Endothelial cell of umbilical vein (primary cell): ENCODE data around the gene NOTCH3. TPM values are rescaled to one million over a fixed set of nuclear protein-coding genes. Genes with fewer than 3 reads are reported as not detected.

Experiments
- BruUV-seq: library from RNA; stranded (reverse); fragments of 400-500 nt; replicated peaks from 2 replicates; lab custom pipeline; 2021; lab: Mats Ljungman, UMichigan
- CTCF ChIA-PET: fragments of 300-600, 350-600 bp; sonication (Branson Sonifier 250); formaldehyde crosslinking; loops from one replicate; lab custom pipeline; 2021; ENCODE audit warnings: antibody characterized with exemption, inconsistent platforms; lab: Charles Lee
- POLR2A ChIA-PET: fragments of 300-600, 350-600 bp; sonication (Branson Sonifier 250); formaldehyde crosslinking; loops from one replicate; lab custom pipeline; 2021; ENCODE audit warnings: antibody characterized with exemption, inconsistent platforms; lab: Charles Lee
- DNase-seq: peaks from one replicate; pipeline ENCODE4 v3.0.0-alpha.2; 2011; ENCODE audit warnings: low read depth, low spot score
- FAIRE-seq: peaks from 2 replicates; lab custom pipeline; 2011; peaks lifted over from hg19 to GRCh38; lab: Jason Lieb, UNC
- H2AFZ ChIP-seq: 2 replicates; pipeline ENCODE4 v1.6.0; 2012; ENCODE audit warnings: low read depth, low read length, control low read depth, inconsistent platforms
- H3K27ac ChIP-seq: 2 replicates; pipeline ENCODE4 v1.5.1; 2011; ENCODE audit warnings: low read depth, mild to moderate bottlenecking, control low read depth, low read length, moderate library complexity; ENCODE audit not compliant: insufficient read depth
- H3K27me3 ChIP-seq, 2 experiments: 2 replicates each; pipeline versions ENCODE4 v1.6.0 to v1.6.1; 2011; ENCODE audit warnings: low read length in 2 of 2, mixed read lengths in 1 of 2; ENCODE audit not compliant: control insufficient read depth in 2 of 2, insufficient read depth in 2 of 2
- H3K36me3 ChIP-seq, 2 experiments: 2 replicates in 1 of 2; 3 replicates in 1 of 2; pipeline ENCODE4 v1.5.1; 2011; ENCODE audit warnings: low read length in 2 of 2, mild to moderate bottlenecking in 1 of 2, moderate library complexity in 1 of 2; ENCODE audit not compliant: control insufficient read depth in 2 of 2, insufficient read depth in 2 of 2; ENCODE audit errors: extremely low read depth in 1 of 2
- H3K4me1 ChIP-seq: 3 replicates; pipeline ENCODE4 v1.5.1; 2011; ENCODE audit warnings: mild to moderate bottlenecking, low read length; ENCODE audit not compliant: control insufficient read depth, insufficient read depth; ENCODE audit errors: extremely low read depth
- H3K4me2 ChIP-seq: 2 replicates; pipeline ENCODE4 v1.6.1; 2011; ENCODE audit warnings: low read length, control low read depth, mixed read lengths; ENCODE audit not compliant: insufficient read depth
- H3K4me3 ChIP-seq, 3 experiments: fragments of 200-600 bp in 1 of 3; sonication (generic), shearing (Covaris generic) in 1 of 3; replicated peaks in 1 of 3; 2 replicates each; pipeline ENCODE4 v1.5.1; 2011 to 2016; ENCODE audit warnings: control low read depth in 3 of 3, low read length in 3 of 3, mild to moderate bottlenecking in 2 of 3, inconsistent platforms in 1 of 3, low read depth in 1 of 3, moderate library complexity in 1 of 3; ENCODE audit not compliant: insufficient read depth in 1 of 3
- H3K79me2 ChIP-seq: 2 replicates; pipeline ENCODE4 v1.6.0; 2012; ENCODE audit warnings: low read length, inconsistent platforms; ENCODE audit not compliant: control insufficient read depth, insufficient read depth
- H3K9ac ChIP-seq: replicated peaks from 2 replicates; pipeline ENCODE3; 2011; ENCODE audit warnings: low read length, control low read depth; ENCODE audit not compliant: insufficient read depth; ENCODE audit errors: extremely low read depth
- H3K9me1 ChIP-seq: replicated peaks from 3 replicates; pipeline ENCODE4 v1.6.0; 2011; ENCODE audit warnings: mild to moderate bottlenecking, low read length; ENCODE audit not compliant: control insufficient read depth, insufficient read depth; ENCODE audit errors: extremely low read depth
- H3K9me3 ChIP-seq: replicated peaks from 2 replicates; pipeline ENCODE4 v1.5.1; 2012; ENCODE audit warnings: low read length, inconsistent platforms; ENCODE audit not compliant: control insufficient read depth, insufficient read depth
- H4K20me1 ChIP-seq: replicated peaks from 2 replicates; pipeline ENCODE3; 2011; ENCODE audit warnings: mild to moderate bottlenecking, low read length; ENCODE audit not compliant: control insufficient read depth, insufficient read depth; ENCODE audit errors: extremely low read depth
- EZH2 ChIP-seq: IDR thresholded peaks from 2 replicates; pipeline ENCODE4 v1.6.1; 2012; ENCODE audit warnings: borderline replicate concordance, low read depth, mild to moderate bottlenecking, moderate library complexity, low read length, inconsistent platforms; ENCODE audit not compliant: severe bottlenecking
- FOS ChIP-seq: IDR thresholded peaks from 2 replicates; pipeline ENCODE4 v1.6.1; 2011; ENCODE audit warnings: mild to moderate bottlenecking, low read length, moderate library complexity, borderline replicate concordance; ENCODE audit not compliant: insufficient read depth
- GATA2 ChIP-seq: IDR thresholded peaks from 2 replicates; pipeline ENCODE4 v1.7.0; 2011; ENCODE audit warnings: low read depth, mild to moderate bottlenecking, moderate library complexity, mixed read lengths, low read length; ENCODE audit not compliant: insufficient read length, insufficient read depth
- JUN ChIP-seq: IDR thresholded peaks from 2 replicates; pipeline ENCODE4 v1.6.1; 2011; ENCODE audit warnings: borderline replicate concordance, low read depth; ENCODE audit not compliant: insufficient read length, insufficient read depth
- MAX ChIP-seq: IDR thresholded peaks from 2 replicates; pipeline ENCODE4 v1.6.1; 2011; ENCODE audit not compliant: insufficient read depth, insufficient read length
- MYC ChIP-seq: IDR thresholded peaks from one replicate; pipeline ENCODE4 v1.6.1; 2011; ENCODE audit warnings: mild to moderate bottlenecking, low read depth, low read length
- POLR2A ChIP-seq: IDR thresholded peaks from 2 replicates; pipeline ENCODE4 v1.6.1; 2012; ENCODE audit warnings: low read depth, mild to moderate bottlenecking, control low read depth, low read length
- POLR2AphosphoS5 ChIP-seq: IDR thresholded peaks from 2 replicates; pipeline ENCODE4 v1.6.1; 2012; ENCODE audit warnings: low read depth, mild to moderate bottlenecking, control low read depth, low read length, moderate library complexity; ENCODE audit not compliant: insufficient read depth
- dilution Hi-C: fragments of 300-500 bp; cut with MboI; formaldehyde crosslinking; loops from one replicate; pipeline ENCODE4 v1.15.0; 2019; ENCODE audit warnings: low sequenced_read_pairs; ENCODE audit not compliant: extremely low pct_ligation_motif_present
- intact Hi-C: fragments of 100-400 bp; cut with micrococcal nuclease; formaldehyde crosslinking; loops from one replicate; pipeline ENCODE4 v1.10.0; 2022
- polyA plus RNA-seq, 4 experiments: library from polyadenylated mRNA; depleted of rRNA in 3 of 4; stranded (reverse) in 3 of 4; unstranded in 1 of 4; fragments of >200 nt; gene quantifications; 2 replicates each; pipeline versions ENCODE4 v1.2.1 to v1.2.3, GENCODE V29; 2011 to 2012; ENCODE audit warnings: missing spikeins in 1 of 4
- total RNA-seq: library from RNA; stranded (reverse); gene quantifications from 2 replicates; pipeline ENCODE4 v1.2.3, GENCODE V29; 2021
- TF ChIP-seq, protein P1 (sequence below), 2 donors: IDR thresholded peaks; 1 replicate in 1 of 2; 2 replicates in 1 of 2; pipeline ENCODE4 v1.5.1; 2011; ENCODE audit warnings: low read length in 2 of 2, mild to moderate bottlenecking in 2 of 2, moderate library complexity in 2 of 2, control low read depth in 1 of 2, inconsistent platforms in 1 of 2, low read depth in 1 of 2; ENCODE audit not compliant: insufficient read depth in 1 of 2; ENCODE audit errors: extremely low read depth in 1 of 2

The NOTCH3 gene
- total and polyA plus RNA-seq, 2 donors (not counting 3 experiments of a cell fraction or from before 2014, with no cell fraction given), result 0.63 to 1.5 TPM

- intact Hi-C loops (no loop called here), dilution Hi-C loops (no loop called here)
- no peaks in the 10 kb centered on the region for H3K9me3 ChIP-seq
- no TSS peak for BruUV-seq
- DNase-seq (no peak), FAIRE-seq (no peak)
- H3K36me3 ChIP-seq, result no peaks in the 10 kb centered on the region
- H3K27me3 ChIP-seq, result peaks cover 26 to 29% of the 10 kb centered on the region in 2 experiments
- H3K4me2 ChIP-seq, result no peak overlapping the region
- H3K4me1 ChIP-seq, result peaks cover 3% of the 10 kb centered on the region
- no peak overlapping the region for H3K27ac ChIP-seq
- no peak overlapping the region for H3K9ac ChIP-seq
- no peak overlapping the region for H2AFZ ChIP-seq
- no peak for TF ChIP-seq GATA2
- TF ChIP-seq MYC, result no peak
- no peak for TF ChIP-seq MAX
- TF ChIP-seq POLR2AphosphoS5, result no peak
- H4K20me1 ChIP-seq, result no peaks in the 10 kb centered on the region
- no peaks in the 10 kb centered on the region for H3K79me2 ChIP-seq
- H3K4me3 ChIP-seq, result no peak overlapping the region
- ChIA-PET CTCF (interaction anchor here (1.3 kb wide), 1 partner anchor 105 kb away, joined by 3 read pairs; no protein-coding TSS in a partner anchor), POLR2A (no interaction called here)
- H3K9me1 ChIP-seq, result no peaks in the 10 kb centered on the region
Measured at GRCh38 chr19:15197275-15197941, 3.4 kb downstream of the NOTCH3 start.

DNA sequence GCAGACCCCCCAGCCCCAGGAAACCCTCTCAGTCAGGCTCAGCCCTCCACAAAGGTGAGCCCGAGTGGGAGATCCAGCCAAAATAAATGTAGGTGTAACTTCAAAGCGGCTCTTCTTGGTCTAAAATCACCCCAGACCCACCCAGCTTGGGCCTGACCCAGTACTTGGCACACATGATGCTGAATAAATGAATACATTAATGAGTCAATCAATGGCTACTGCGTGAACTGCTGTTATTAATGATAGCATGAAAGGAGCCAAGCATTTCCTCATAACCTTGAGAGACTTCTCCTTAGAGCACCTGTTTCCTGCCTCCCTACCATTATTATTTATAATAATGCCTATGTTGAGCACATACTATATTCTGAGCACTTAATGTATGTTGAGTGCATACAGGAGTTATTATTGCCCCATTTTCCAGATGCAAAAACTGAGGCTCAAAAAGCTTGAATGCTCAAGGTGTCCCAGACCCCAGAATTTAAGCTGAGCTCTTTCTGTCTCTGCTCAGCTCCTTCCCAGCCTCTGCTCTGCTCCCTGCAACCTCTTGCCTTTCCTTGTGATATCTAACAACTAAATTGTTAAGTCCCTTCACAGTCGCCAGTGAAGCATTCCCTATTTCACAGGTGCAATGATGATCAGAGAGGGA is 4.3 kb downstream of the NOTCH3 start:
- CTCF ChIA-PET, result interaction anchor here (1.6 kb wide), 2 partner anchors 28 to 55 kb away, joined by 4 to 8 read pairs; no protein-coding TSS in a partner anchor
- no peak overlapping the region for H3K4me3 ChIP-seq
- no peak overlapping the region for H3K9ac ChIP-seq
- no TSS peak for BruUV-seq
- dilution Hi-C loops, result no loop called here
- TF ChIP-seq FOS, result no peak
- TF ChIP-seq GATA2, result no peak
- no peak for TF ChIP-seq EZH2
- no peak for TF ChIP-seq MYC
- TF ChIP-seq POLR2A, result no peak
- TF ChIP-seq, protein P1, sequence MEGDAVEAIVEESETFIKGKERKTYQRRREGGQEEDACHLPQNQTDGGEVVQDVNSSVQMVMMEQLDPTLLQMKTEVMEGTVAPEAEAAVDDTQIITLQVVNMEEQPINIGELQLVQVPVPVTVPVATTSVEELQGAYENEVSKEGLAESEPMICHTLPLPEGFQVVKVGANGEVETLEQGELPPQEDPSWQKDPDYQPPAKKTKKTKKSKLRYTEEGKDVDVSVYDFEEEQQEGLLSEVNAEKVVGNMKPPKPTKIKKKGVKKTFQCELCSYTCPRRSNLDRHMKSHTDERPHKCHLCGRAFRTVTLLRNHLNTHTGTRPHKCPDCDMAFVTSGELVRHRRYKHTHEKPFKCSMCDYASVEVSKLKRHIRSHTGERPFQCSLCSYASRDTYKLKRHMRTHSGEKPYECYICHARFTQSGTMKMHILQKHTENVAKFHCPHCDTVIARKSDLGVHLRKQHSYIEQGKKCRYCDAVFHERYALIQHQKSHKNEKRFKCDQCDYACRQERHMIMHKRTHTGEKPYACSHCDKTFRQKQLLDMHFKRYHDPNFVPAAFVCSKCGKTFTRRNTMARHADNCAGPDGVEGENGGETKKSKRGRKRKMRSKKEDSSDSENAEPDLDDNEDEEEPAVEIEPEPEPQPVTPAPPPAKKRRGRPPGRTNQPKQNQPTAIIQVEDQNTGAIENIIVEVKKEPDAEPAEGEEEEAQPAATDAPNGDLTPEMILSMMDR (IDR thresholded peaks at IDR 0.05; ENCODE audit: extremely low read depth in 1 of 2, insufficient read depth in 1 of 2, low read depth in 1 of 2, low read length in 2 of 2), result no peak
- TF ChIP-seq MAX, result no peak
- TF ChIP-seq JUN, result no peak
- TF ChIP-seq POLR2AphosphoS5, result no peak
- no peaks in the 10 kb centered on the region for H4K20me1 ChIP-seq
- H3K36me3 ChIP-seq, result no peaks in the 10 kb centered on the region
- peaks cover 24 to 29% of the 10 kb centered on the region in 2 experiments for H3K27me3 ChIP-seq
- H3K4me1 ChIP-seq, result peaks cover 3% of the 10 kb centered on the region
- no peak for DNase-seq
- POLR2A ChIA-PET, result no interaction called here
- no peak for FAIRE-seq
- no peaks in the 10 kb centered on the region for H3K9me1 ChIP-seq
- H3K79me2 ChIP-seq, result no peaks in the 10 kb centered on the region
- no peaks in the 10 kb centered on the region for H3K9me3 ChIP-seq
- no peak overlapping the region for H3K27ac ChIP-seq
- H3K4me2 ChIP-seq, result no peak overlapping the region
- H2AFZ ChIP-seq, result no peak overlapping the region
- intact Hi-C loops, result no loop called here
